COLO829 (cell line): ENCODE measurements around the gene EDDM3A.

Source experiments
- DNase-seq: peaks from one replicate; pipeline ENCODE4 v3.0.0; 2012; ENCODE audit warnings: low spot score

EDDM3A gene

DNA sequence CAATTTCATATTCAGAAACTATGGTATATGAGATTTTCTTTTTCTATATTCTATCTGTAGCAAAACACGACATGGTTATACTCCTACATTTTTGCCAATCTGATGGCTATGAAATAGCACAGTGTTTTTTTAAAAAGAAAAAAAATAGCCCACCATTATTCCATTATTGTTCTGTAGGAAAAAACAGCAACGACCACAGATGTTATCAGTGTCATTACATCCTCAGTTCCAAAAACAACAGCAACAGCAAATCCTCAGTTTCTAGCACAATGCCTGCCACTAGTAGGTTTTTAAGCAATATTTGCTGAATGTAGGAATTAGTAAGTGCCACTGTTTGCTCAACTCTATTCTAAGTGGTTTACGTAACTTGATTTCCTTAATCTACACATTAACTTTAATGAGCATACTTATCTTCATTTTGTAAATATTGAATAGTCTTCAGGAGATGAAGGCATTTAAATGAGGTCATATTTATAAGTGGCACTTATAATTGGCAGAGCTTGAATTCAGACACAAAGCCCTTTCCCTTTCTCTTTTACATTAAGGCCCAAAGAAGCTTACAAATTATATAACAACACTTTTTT is 43.6 kb downstream of the EDDM3A start:
- no peak for DNase-seq

GRCh38 chr14:20790464-20791116 is 44.9 kb downstream of the EDDM3A start:
- DNase-seq: no peak

GRCh38 chr14:20791187-20791586 is 45.5 kb downstream of the EDDM3A start:
- no peak for DNase-seq

DNA sequence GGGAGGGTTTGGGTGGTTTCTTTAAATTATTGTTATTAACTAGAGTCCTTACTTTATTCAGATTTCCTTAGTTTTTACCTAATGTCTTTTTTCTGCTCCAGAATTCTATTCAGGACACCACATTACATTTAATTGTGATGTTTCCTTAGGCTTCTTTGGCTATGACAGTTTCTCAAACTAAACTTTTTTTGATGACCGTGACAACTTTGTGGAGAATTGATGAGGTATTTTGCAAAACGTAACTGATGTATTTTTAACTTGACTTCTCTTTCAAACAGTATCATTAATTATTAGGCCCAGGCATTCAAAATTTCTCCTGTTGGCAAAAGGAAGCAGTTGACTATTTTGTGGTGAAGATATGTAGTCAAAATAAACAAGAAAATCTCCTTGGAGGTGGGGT is 45.9 kb downstream of the EDDM3A start:
- no peak for DNase-seq

GRCh38 chr14:20792556-20792955 is 46.9 kb downstream of the EDDM3A start:
- no peak for DNase-seq

- no peak for DNase-seq
Observed at GRCh38 chr14:20794644-20795369, 49.1 kb downstream of the EDDM3A start.

GRCh38 chr14:20797164-20797563 is 51.5 kb downstream of the EDDM3A start:
- no peak for DNase-seq
